Astrocyte (in vitro differentiated cells and primary cell): ENCODE data around the gene WWP2. TPM values are rescaled to one million over a fixed set of nuclear protein-coding genes. Genes with fewer than 3 reads are reported as not detected.

ENCODE experiments used
- DNase-seq: peaks from one replicate; pipeline ENCODE4 v3.0.0-alpha.2; 2010; ENCODE audit warnings: low read depth
- FAIRE-seq: peaks from 2 replicates; lab custom pipeline; 2011; peaks lifted over from hg19 to GRCh38; lab: Jason Lieb, UNC
- H2AFZ ChIP-seq: 2 replicates; pipeline ENCODE4 v1.6.0; 2012; ENCODE audit warnings: low read depth, low read length, inconsistent platforms
- H3K27ac ChIP-seq: 2 replicates; pipeline ENCODE4 v1.5.1; 2011; ENCODE audit warnings: low read depth, low read length, inconsistent platforms
- H3K27me3 ChIP-seq: 2 replicates; pipeline ENCODE4 v1.6.0; 2011; ENCODE audit warnings: low read length, inconsistent platforms; ENCODE audit not compliant: insufficient read depth
- H3K36me3 ChIP-seq: 2 replicates; pipeline ENCODE4 v1.5.1; 2011; ENCODE audit warnings: low read length, inconsistent platforms; ENCODE audit not compliant: insufficient read depth
- H3K4me1 ChIP-seq: 2 replicates; pipeline ENCODE4 v1.5.1; 2011; ENCODE audit warnings: low read length, inconsistent platforms; ENCODE audit not compliant: insufficient read depth
- H3K4me2 ChIP-seq: 2 replicates; pipeline ENCODE4 v1.6.0; 2012; ENCODE audit warnings: low read length, inconsistent platforms
- H3K4me3 ChIP-seq: 2 replicates; pipeline ENCODE4 v1.5.1; 2011; ENCODE audit warnings: low read depth, mild to moderate bottlenecking, low read length, inconsistent platforms; ENCODE audit not compliant: insufficient read depth
- H3K79me2 ChIP-seq: 2 replicates; pipeline ENCODE4 v1.6.0; 2012; ENCODE audit warnings: mild to moderate bottlenecking, low read length, inconsistent platforms; ENCODE audit not compliant: insufficient read depth
- H3K9ac ChIP-seq: 2 replicates; pipeline ENCODE4 v1.6.0; 2012; ENCODE audit warnings: mild to moderate bottlenecking, low read length, inconsistent platforms
- H3K9me3 ChIP-seq: 2 replicates; pipeline ENCODE4 v1.5.1; 2012; ENCODE audit warnings: low read depth, mild to moderate bottlenecking, low read length, inconsistent platforms; ENCODE audit not compliant: insufficient read depth
- H4K20me1 ChIP-seq: 2 replicates; pipeline ENCODE4 v1.6.0; 2012; ENCODE audit warnings: low read length, inconsistent platforms; ENCODE audit not compliant: insufficient read depth
- H3K27ac Mint-ChIP-seq: one replicate; pipeline ENCODE4 v1.8.0; 2021; ENCODE audit warnings: mild to moderate bottlenecking, mixed read lengths; ENCODE audit not compliant: unreplicated experiment
- H3K27me3 Mint-ChIP-seq: one replicate; pipeline ENCODE4 v1.8.0; 2021; ENCODE audit warnings: low read depth, mixed read lengths; ENCODE audit not compliant: unreplicated experiment
- H3K36me3 Mint-ChIP-seq: one replicate; pipeline ENCODE4 v1.8.0; 2021; ENCODE audit warnings: low read depth, mixed read lengths; ENCODE audit not compliant: unreplicated experiment
- H3K4me1 Mint-ChIP-seq: one replicate; pipeline ENCODE4 v1.8.0; 2021; ENCODE audit warnings: low read depth, mixed read lengths; ENCODE audit not compliant: unreplicated experiment
- H3K4me3 Mint-ChIP-seq: one replicate; pipeline ENCODE4 v1.8.0; 2021; ENCODE audit warnings: mild to moderate bottlenecking, moderate library complexity, mixed read lengths; ENCODE audit not compliant: unreplicated experiment
- H3K9me3 Mint-ChIP-seq: one replicate; pipeline ENCODE4 v1.8.0; 2021; ENCODE audit warnings: mild to moderate bottlenecking, mixed read lengths; ENCODE audit not compliant: unreplicated experiment
- EZH2 ChIP-seq: IDR thresholded peaks from 2 replicates; pipeline ENCODE4 v1.6.1; 2012; ENCODE audit warnings: mild to moderate bottlenecking, low read length, inconsistent platforms; ENCODE audit not compliant: insufficient read depth
- total RNA-seq: library from RNA; stranded (reverse); gene quantifications from 2 replicates; pipeline ENCODE4 v1.2.1, GENCODE V29; 2021
- TF ChIP-seq, protein P1 (sequence below): IDR thresholded peaks from 2 replicates; pipeline ENCODE4 v1.5.1; 2011; ENCODE audit warnings: low read depth, mild to moderate bottlenecking, inconsistent platforms, low read length, moderate library complexity; ENCODE audit not compliant: insufficient read depth

The WWP2 gene
- total RNA-seq, 1 donor from 2014 or later, result 28.7 TPM

DNA sequence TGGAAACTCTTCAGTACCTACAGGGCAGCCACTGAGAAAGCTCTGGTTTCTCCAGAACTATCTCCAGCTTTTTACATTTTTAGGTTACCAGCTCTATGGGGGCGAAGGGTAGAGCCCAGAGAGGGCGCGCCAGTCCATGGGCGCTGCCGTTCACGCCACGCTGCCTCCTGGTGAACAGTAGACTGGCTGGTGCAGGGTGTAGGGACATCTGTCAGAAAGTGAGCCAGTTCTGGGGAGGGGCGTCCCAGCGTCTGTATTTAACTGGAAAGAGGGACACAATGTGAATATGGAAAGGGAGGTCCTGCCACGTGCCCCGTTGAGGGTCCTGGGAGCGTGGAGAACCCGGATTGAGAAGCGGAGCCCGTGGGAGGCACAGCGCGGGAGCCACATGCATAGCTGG lies 172.6 kb downstream of the WWP2 start:
- Histone ChIP-seq H4K20me1 (no peaks in the 10 kb centered on the region), H3K27ac (peak overlapping the region; percentile 19), H2AFZ (no peak overlapping the region), H3K4me3 (no peak overlapping the region), H3K4me2 (no peak overlapping the region), H3K27me3 (no peaks in the 10 kb centered on the region), H3K9ac (no peak overlapping the region), H3K9me3 (no peaks in the 10 kb centered on the region), H3K36me3 (peaks cover 16% of the 10 kb centered on the region), H3K4me1 (peaks cover 3% of the 10 kb centered on the region), H3K79me2 (no peaks in the 10 kb centered on the region)
- no peak overlapping the region for H3K27ac Mint-ChIP-seq
- H3K4me1 Mint-ChIP-seq, result no peaks in the 10 kb centered on the region
- TF ChIP-seq, protein P1, sequence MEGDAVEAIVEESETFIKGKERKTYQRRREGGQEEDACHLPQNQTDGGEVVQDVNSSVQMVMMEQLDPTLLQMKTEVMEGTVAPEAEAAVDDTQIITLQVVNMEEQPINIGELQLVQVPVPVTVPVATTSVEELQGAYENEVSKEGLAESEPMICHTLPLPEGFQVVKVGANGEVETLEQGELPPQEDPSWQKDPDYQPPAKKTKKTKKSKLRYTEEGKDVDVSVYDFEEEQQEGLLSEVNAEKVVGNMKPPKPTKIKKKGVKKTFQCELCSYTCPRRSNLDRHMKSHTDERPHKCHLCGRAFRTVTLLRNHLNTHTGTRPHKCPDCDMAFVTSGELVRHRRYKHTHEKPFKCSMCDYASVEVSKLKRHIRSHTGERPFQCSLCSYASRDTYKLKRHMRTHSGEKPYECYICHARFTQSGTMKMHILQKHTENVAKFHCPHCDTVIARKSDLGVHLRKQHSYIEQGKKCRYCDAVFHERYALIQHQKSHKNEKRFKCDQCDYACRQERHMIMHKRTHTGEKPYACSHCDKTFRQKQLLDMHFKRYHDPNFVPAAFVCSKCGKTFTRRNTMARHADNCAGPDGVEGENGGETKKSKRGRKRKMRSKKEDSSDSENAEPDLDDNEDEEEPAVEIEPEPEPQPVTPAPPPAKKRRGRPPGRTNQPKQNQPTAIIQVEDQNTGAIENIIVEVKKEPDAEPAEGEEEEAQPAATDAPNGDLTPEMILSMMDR, result no peak
- no peak for TF ChIP-seq EZH2
- FAIRE-seq, result no peak
- H3K9me3 Mint-ChIP-seq, result no peaks in the 10 kb centered on the region
- H3K36me3 Mint-ChIP-seq, result peaks cover 40% of the 10 kb centered on the region
- H3K4me3 Mint-ChIP-seq, result no peak overlapping the region
- DNase-seq, result no peak
- H3K27me3 Mint-ChIP-seq, result no peaks in the 10 kb centered on the region

DNA sequence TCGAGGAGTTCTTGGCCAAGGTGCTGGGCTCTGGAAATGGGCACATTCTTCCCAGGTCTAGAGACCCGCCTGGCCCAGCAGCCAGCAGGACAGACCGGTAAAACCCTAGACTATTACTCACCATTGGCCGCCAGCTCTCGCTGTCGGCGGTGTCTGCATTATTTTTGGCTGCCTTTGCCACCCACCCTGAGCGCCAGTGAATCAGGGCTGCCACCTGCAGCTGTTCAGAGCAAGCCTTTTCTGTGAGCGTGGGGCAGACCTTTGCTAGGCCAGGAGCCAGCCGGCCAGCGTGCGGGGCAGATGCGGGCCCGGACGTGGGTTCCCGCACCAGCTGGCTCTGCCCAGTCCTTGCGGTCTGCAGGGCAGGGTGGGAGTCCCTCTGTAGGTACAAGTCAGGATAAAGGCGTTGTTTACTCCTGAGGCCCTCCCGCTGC lies 173.2 kb downstream of the WWP2 start:
- H3K36me3 Mint-ChIP-seq, result peaks cover 40% of the 10 kb centered on the region
- Histone ChIP-seq H3K36me3 (peaks cover 18% of the 10 kb centered on the region), H3K9me3 (no peaks in the 10 kb centered on the region)

DNA sequence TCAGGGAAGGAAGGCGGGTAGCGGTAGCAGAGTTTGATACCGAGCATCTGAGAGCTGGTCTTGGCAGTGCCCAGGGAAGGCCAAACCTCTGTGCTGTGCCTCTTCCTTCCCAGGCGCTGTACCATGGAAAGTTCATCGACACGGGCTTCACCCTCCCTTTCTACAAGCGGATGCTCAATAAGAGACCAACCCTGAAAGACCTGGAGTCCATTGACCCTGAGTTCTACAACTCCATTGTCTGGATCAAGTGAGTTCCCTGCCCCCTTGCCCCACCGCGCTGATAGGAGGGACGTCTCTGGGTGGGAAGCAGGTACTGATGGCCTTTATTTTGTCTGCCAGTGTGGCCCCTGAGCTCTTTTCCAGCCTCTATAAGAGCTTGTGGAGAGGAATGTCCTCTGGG lies 173.6 kb downstream of the WWP2 start:
- H4K20me1 ChIP-seq, result no peaks in the 10 kb centered on the region
- TF ChIP-seq, protein P1, result no peak
- TF ChIP-seq EZH2, result no peak
- H3K79me2 ChIP-seq, result no peaks in the 10 kb centered on the region
- DNase-seq (no peak), FAIRE-seq (no peak)
- H2AFZ ChIP-seq, result no peak overlapping the region
- H3K36me3 Mint-ChIP-seq, result peaks cover 40% of the 10 kb centered on the region
- no peak overlapping the region for H3K9ac ChIP-seq
- no peaks in the 10 kb centered on the region for H3K27me3 ChIP-seq
- peaks cover 20% of the 10 kb centered on the region for H3K36me3 ChIP-seq
- H3K4me2 ChIP-seq, result no peak overlapping the region
- H3K27ac ChIP-seq, result no peak overlapping the region
- no peak overlapping the region for H3K4me3 Mint-ChIP-seq
- peaks cover 3% of the 10 kb centered on the region for H3K4me1 ChIP-seq
- no peaks in the 10 kb centered on the region for H3K9me3 Mint-ChIP-seq
- no peaks in the 10 kb centered on the region for H3K27me3 Mint-ChIP-seq
- no peaks in the 10 kb centered on the region for H3K9me3 ChIP-seq
- H3K27ac Mint-ChIP-seq, result no peak overlapping the region
- no peaks in the 10 kb centered on the region for H3K4me1 Mint-ChIP-seq
- no peak overlapping the region for H3K4me3 ChIP-seq

More for the DNA sequence above, 173.2 kb downstream of the WWP2 start:
- H3K9me3 Mint-ChIP-seq, result no peaks in the 10 kb centered on the region
- peak; percentile 59 for DNase-seq
- Histone ChIP-seq H4K20me1 (no peaks in the 10 kb centered on the region), H3K4me1 (peaks cover 3% of the 10 kb centered on the region), H3K27me3 (no peaks in the 10 kb centered on the region), H3K4me2 (no peak overlapping the region), H3K27ac (peak overlapping the region; percentile 19), H3K9ac (no peak overlapping the region), H2AFZ (no peak overlapping the region), H3K79me2 (no peaks in the 10 kb centered on the region), H3K4me3 (no peak overlapping the region)
- no peak for FAIRE-seq
- no peaks in the 10 kb centered on the region for H3K4me1 Mint-ChIP-seq
- no peak overlapping the region for H3K4me3 Mint-ChIP-seq
- TF ChIP-seq EZH2, result no peak
- TF ChIP-seq, protein P1, result no peak
- H3K27me3 Mint-ChIP-seq, result no peaks in the 10 kb centered on the region
- no peak overlapping the region for H3K27ac Mint-ChIP-seq
